Measurements from ENCODE around the gene FOXR1.
"Not testable (repeated sequence)": the region's sequence is repeated elsewhere in the genome, so short reads cannot be mapped to it uniquely, and the experiment has no call there.

FOXR1 gene

DNA sequence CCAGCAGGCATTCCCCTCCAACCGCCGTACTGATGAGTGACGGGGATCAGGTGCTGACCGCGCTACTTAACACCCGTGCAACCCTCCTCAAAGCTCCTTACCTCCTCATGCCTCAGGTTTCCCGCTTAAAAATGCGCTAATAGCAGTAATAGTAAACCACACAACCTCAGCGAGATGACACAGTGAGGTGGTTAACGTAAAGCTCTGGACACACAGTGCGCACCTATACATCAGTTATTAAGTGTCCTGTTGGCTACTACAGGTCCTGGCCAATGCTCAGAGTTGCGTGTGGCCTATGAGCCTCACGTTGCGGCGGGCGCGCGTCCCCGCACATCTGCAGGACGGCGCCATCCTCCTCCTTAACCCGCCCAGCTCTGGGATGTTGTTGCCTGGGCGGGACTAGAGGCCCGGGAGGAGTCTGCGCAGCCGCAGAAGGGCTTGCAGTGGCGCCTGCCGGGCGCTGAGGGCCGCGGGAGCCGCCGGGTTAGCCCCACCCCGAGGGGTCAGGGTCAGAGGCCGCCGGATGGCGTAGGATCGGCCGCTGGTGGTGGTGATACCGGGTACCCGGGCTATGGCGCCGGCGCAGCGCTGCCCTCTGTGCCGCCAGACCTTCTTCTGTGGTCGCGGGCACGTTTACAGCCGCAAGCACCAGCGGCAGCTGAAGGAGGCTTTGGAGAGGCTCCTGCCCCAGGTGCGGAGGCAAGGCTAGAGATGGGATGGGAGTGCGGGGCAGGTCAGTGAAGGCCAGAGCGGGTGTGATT is 26.2 kb downstream of the FOXR1 start, which contains the start of gene CENATAC:
CENATAC (plus strand) TSS at position 512 of the 761 bp plus-strand sequence; CDS start at position 572, 60 bp downstream.
- DNase-seq (ENCODE audit: low read depth), result peak; percentile 83

DNA sequence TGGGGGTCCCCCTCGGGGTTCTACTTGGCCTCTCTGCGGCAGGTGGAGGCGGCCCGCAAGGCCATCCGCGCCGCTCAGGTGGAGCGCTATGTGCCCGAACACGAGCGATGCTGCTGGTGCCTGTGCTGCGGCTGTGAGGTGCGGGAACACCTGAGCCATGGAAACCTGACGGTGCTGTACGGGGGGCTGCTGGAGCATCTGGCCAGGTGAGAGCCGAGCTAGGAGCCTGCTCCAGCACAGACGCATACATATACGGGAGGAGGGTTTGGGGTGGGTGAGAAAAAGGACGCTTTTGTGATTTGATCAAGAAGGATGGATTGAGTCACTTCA is 26.8 kb downstream of the FOXR1 start:
- DNase-seq (ENCODE audit: low read depth), result no peak

DNA sequence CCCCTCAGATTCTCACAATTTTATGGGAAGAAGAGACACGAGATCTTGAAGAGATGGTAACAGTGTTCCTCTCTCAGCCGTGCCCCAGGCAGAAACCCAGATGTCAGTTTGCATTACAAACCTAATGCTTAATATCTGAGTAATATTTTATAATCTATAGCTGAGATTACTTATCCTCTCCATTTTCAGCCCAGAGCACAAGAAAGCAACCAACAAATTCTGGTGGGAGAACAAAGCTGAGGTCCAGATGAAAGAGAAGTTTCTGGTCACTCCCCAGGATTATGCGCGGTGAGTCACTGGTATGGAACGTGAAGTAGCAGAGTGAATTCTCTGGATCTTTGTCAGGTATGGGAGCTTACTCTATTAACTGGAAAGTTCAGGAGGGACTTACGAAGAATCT is 27.3 kb downstream of the FOXR1 start:
- peak; percentile 28 for DNase-seq (ENCODE audit: low read depth)

DNA sequence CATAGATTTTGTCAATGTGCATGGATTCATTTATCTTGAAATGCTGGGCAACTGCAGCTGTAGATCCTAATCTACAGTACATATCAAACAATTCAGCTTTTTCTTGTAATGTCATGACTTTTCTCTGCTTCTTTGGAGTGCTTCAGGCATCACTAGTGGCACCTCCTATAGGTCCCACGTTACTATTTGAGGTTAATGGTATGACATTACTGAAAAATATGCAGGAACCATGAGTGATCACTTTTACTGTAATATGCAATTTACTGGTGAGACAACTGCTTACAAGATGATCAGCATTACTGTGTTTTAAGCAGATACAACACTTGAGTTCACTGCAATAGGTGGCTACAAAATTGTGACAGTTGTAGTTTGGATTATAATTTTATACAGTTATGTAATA is 29.3 kb downstream of the FOXR1 start:
- DNase-seq (ENCODE audit: low read depth), result no peak

DNA sequence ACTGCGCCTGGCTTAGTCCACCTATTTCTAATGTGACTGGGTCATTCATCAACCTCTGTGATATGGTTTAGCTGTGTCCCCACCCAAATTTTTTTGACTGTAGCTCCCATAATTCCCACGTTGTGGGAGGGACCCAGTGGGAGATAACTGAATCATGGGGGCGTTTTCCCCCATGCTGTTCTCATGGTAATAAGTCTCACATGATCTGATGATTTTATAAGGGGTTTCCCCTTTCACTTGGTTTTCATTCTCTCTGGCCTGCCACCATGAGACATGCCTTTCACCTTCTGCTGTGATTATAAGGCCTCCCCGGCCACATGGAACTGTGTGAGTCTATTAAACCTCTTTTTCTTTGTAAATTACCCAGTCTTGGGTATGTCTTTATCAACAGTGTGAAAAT is 35.1 kb downstream of the FOXR1 start:
- DNase-seq (ENCODE audit: low read depth), result no peak

DNA sequence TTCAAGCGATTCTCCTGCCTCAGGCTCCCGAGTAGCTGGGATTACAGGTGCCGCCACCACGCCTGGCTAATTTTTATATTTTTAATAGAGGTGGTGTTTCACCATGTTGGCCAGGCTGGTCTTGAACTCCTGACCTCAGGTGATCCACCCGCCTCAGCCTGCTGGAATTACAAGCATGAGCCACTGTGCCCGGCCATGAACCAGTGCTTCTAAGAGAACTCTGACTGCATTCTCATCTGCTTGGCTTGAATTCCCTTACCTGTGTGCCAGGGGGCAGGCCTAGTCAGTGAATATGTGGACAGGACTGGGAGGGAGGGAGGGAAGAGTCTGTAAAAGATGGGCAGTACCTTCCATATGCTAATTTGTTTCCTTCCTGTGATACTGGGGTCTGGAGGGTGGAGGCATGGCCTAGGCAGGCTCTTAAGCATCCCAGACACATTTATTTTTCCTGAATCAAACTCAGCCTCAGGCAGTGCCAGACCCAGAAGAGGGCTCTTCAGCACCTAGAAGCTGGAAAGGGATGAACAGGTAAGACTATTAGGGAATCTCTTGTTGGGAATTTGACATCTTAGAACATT is 40.0 kb downstream of the FOXR1 start:
- no peak for DNase-seq (ENCODE audit: low read depth)

DNA sequence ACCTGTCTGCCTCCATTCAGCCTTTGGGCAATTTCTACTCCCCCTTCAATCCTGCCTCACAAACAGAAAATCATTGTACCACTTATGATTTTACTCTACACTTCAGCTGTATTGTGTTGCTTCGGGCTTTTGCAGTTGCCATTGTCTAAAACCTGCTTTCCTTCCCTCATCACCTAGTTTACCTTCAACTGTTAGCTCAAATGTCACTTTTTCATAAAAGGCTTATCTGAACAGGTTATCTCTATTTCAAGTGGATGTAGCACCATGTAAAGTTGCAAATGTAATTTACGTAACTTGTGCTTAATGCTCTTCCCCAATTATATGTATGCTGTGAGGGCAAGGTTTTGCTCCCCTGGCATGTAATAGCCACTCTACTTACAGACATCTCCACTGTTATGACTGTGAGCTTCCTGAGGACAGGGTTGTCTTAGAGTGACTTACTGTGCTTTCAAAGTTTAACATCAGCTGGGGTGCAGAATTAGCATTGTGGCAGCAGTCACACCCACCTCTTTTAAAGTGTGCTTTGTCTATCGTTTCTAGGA is 41.1 kb downstream of the FOXR1 start:
- DNase-seq (ENCODE audit: low read depth), result no peak

DNA sequence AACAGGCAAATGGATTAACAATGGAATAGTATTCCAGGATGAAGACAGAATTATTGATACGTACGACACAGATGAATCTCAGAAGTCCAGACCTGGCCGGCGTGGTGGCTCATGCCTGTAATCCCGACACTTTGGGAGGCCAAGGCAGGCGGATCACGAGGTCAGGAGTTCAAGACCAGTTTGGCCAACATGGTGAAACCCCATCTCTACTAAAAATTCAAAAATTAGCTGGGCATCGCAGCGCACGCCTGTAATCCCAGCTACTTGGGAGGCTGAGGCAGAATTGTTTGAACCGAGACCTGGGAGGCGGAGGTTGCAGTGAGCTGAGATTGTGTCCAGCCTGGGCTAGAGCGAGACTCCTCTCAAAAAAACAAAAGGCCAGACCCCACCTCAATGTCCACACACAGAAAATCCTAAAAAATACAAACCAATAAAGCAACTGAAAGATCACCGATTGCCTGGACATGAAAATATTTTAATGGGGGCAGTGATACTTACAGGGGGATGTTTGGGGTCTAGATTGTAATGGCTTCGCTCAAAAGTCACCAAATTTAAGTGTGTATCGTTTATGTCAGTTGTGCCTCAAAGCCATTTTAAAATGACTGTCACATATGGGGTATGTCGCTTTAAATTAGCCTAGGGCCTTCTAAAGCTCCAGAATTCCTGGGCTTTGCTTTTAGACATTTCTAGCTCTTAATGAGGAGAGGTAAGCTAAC is 42.8 kb downstream of the FOXR1 start:
- no peak for DNase-seq (ENCODE audit: low read depth)

DNA sequence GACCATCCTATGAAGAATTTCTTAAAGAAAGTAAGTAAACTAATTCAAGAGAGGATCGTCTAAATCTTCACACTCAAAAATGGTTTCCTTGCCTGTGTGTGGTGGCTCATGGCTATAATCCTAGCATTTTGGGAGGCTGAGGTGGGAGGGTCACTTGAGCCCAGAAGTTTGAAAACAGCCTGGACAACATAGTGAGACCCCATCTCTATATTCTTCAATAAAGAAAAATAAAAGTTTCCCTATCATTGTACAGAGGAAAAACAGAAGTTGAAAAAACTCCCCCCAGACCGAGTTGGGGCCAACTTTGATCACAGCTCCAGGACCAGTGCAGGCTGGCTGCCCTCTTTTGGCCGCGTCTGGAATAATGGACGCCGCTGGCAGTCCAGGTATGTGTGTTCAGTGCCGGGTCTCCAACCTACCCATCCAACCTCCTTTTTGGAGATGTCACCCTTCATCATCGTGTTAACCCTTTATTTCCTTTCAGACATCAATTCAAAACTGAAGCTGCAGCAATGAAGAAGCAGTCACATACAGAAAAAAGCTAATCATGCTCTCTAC is 43.6 kb downstream of the FOXR1 start:
- DNase-seq (ENCODE audit: low read depth), result no peak

DNA sequence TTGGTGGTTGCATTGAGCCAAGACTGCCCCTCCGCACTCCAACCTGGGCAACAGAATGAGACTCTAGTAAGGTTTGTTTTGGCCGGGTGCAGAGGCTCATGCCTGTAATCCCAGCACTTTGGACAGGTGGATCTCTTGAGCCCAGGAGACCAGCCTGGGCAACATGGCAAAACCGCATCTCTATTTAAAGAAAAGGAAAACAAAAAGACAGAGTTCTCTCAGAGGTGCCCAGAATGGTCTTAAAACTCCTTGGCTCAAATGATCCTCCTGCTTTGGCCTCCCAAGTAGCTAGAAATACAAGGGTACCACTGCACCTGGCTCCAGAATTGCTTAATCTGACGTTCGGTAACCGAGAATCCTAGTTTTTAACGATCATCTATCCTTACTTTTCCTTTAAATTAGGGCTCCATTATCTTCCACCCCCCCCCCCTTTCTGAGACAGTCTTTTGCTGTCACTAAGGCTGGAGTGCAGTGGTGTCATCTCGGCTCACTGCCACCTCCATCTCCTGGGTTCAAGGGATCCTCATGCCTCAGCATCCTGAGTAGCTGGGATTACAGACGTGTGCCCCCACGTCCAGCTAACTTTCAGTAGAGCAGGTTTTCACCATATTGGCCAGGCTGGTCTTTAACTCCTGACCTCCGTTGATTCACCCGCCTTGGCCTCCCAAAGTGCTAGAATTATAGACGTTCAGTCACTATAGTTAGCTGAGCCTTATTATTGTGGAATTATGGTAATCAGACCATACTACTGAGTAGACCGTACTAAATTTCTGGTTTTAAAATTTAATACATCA is 44.9 kb downstream of the FOXR1 start:
- no peak for DNase-seq (ENCODE audit: low read depth)

DNA sequence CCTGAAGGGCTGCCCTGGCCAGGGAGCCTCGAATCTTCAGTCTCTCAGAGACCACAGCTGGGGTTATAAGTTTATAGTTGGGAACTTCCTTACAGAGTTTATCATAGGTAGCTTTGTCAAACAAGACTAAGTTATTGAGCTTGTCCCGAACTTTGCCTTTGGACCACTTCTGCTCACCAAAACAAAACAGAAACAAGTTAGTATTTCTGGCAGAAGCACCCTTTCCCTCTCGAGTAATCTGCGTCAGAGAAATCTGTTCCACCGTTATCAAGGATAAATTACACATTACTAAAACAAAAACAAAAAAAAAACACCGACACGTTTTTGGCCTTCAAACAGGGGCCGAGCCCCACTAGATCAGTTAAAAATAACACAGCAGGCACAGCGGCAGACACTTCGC is 45.8 kb downstream of the FOXR1 start:
- not testable (repeated sequence) for DNase-seq (ENCODE audit: low read depth)

DNA sequence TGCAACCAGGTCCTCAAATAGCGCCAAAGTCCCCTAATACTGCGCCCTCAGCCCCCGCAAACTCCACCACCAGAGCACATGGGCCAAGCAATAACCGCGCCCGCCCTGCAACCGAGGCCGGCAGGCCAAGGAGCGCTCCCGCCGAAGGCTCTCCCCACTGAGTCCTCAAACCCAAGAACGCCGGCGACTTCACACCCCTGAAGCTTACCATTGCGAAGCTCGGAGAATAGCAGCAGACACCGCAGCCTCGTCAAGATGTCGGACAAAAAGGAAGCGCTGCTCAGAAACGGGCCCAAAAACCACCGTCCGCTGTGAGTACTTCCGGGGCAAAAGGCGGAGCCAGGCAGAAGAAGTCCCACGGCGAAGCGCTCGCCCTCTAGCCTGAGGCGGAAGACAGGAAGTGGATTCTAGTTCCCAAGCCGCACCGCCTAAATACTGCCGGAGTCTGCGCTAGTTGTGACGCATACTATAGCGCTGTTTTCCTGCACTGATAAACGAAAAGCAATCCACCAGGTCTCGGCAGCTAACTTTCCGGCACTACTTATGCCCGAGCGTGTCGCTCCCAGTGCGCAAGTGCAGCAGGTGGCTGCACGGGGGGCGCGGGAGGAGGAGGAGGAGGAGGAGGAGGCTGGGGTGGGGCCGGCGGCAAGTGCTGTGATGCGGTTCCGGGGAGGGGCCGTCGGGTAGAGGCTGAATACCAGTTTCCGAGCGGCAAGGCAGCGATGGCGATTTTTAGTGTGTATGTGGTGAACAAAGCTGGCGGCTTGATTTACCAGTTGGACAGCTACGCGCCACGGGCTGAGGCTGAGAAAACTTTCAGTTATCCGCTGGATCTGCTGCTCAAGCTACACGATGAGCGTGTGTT is 46.7 kb downstream of the FOXR1 start, which contains the start of the genes RPS25 and TRAPPC4:
RPS25 (minus strand) TSS at position 270 of the 865 bp plus-strand sequence; CDS start at position 211, 59 bp downstream.
TRAPPC4 (plus strand) TSS at position 693 of the 865 bp plus-strand sequence; CDS start at position 723, 30 bp downstream.
- DNase-seq (ENCODE audit: low read depth), result peak; percentile 88

DNA sequence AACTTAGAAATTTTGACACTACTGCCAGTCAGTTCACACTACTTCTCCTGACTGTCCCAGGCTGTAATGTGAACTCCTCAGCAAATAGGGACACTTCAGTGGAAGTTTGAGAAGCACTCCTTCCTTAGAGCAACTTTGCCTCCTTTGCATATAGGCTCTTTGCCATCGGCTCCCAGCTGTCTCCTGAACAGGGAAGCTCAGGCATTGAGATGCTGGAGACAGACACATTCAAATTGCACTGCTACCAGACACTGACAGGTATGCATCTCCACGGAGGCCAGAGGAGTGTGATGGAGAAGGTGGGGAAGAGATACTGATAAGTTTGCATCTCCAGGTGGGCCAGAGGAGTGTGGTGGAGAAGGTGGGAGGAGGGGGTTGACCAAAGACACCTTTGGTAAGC is 48.4 kb downstream of the FOXR1 start:
- no peak for DNase-seq (ENCODE audit: low read depth)

DNA sequence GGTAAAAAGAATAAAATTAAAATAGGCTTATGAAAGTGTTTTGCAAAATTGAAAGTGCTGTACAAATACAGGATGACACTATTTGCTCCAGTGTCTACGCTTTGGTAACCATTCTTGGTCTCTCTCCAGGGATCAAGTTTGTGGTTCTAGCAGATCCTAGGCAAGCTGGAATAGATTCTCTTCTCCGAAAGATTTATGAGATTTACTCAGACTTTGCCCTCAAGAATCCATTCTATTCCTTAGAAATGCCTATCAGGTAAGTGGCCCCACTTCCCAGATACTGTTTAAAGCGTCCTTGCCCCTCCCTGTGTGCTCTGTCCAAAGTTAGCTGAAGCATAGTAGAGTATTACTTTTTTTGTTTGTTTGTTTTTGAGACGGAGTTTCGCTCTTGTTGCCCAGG is 50.1 kb downstream of the FOXR1 start:
- no peak for DNase-seq (ENCODE audit: low read depth)

DNA sequence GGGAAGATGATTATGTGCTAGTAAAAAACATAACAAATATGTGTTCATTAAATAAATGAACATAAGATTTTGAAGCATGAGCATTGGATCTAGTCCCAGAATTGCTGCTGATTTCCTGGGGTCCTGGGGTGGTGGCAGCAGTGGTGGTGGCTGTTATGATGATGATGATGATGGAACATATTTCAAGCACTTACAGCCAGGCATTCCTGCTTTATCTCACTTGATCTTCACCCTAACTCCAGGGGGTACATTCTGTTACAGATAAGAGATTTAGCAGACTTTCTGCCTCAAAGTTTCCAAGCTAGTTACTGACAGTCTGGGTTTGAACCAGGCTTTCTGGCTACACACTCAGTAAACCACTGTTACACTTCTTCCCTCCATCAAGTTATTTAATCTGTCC is 52.2 kb downstream of the FOXR1 start:
- DNase-seq (ENCODE audit: low read depth), result no peak

DNA sequence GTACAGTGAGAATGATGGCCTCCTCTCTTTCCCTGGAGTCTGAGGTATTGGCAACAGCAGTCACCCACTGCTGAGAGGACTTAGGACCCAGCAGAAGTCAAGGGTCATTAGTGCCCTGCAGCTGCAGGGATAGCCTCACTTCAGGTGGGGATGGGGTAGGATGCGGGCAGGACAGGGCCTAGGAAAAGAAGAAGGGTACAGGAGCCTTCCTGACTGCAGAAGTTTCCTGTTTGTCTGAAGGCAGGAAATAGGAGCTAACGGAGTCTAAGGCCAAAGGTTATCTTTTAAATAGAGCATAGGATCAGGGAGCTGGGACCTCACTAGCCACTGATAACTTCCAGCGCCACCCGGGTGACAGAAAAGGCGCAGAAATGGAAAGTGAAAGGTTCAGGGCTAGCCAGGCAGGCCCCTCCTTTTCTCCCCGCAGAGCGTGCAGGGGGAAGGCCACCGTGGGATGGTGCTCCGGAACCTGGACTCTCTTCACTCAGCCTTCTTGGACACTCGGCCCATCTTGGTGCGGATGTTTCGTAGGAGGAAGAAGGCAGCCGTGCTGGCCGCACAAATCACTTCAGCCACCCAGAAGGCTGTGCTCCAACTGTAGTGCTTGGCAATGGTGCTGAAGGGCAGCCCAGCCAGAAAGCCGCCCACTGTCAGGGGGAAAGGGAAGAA is 53.0 kb downstream of the FOXR1 start:
- no peak for DNase-seq (ENCODE audit: low read depth)

DNA sequence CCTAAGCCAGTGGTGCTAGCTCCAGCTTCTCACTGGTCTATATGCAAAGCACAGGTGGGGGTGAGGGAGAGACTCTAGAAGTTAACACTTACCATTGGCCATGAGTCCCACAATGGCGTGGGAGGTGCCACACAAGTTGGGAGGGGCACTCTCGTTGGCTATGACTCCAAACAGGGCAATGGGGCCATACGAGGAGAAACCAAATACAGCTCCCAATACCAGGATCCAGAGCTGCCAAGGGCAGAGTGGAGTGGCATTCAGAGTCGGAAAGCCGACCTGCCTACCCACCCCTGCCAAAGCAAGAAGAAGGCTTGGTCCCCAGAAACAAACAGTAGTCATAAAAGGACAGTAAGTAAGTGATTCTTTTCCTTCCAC is 53.5 kb downstream of the FOXR1 start:
- DNase-seq (ENCODE audit: low read depth), result no peak

DNA sequence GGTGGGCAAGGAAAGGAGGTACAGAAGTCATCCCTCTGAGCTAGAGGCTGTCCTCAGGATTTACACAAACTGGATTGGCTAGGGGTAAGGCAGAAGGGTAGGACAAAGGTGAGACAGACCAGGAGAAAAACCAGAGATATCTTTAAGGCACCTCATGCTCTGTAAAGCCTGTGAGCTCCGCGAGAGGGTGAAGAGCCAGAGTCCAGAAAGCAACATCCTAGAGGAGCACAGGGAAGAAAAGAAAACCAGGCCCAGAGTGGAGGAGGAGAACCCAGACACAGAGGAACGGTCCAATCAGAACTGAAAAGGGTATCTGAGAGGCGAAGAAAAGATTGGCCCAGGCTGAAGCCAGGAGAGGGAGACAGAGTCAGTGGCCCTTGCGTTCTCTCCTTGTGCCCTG is 54.0 kb downstream of the FOXR1 start:
- DNase-seq (ENCODE audit: low read depth), result no peak

DNA sequence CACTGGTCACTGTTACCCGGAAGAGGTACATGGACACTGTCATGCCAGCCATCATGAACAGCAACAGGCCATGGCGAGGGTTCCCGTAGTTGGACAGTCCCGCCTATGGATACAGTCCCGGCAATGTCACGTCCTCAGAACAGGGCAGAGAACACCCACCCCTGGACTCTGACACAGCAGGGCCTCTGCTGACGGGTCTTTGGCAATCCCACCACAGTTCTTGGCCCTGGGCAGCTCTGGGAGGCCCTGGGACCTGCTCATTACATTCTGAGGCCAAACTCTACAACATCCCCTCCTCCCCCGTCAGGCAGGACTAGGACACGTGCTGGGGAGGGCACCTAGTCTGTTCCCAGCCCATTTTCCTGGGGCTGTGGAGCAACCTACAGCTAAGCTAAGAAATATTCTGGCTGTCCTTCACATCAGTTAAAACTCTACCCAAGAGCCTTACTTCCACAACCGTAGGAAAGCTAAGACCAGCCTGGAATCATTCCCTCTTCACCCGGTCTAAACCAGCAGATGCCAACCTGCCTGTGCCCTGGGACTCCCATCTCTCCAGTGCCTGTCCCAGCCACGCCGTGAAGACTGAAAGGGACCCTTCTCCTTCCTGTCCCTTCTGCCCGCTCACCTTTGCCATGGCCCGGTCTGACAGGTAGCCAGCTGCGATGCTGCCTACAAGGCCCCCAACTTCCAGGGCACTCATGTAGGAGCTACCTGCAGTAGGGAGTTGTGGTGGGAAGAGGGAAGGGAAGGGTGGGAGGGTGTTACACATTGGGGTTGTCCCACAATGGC is 54.6 kb downstream of the FOXR1 start:
- DNase-seq (ENCODE audit: low read depth), result no peak
